ENCODE measurements around the gene PLA1A. TPM values are rescaled to one million over a fixed set of nuclear protein-coding genes. Genes with fewer than 3 reads are reported as not detected.

PLA1A gene
- total RNA-seq, 1 donor from 2014 or later: 1.1 TPM

DNA sequence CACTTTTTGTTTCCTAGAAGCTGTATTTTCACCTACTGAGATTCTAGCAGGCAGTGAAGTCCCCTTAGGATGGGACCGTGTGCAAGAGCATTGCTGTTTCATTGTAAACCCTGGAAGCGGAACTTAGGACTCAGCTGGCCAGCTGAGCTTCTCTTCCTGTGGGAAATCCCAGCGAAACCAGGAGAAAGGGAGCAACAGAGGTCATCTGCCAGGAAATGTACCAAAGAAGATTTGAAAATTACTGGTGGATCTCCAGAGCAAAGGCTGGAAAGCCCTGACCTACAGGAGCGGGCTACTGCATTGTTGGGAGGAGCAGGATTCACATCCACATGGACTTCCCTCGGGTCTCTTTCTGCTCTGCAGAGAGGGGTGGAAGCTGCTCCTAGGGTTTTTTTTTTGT lies 26.0 kb upstream of the PLA1A start:
- Mint-ChIP-seq H3K36me3 (ENCODE audit: low read depth) (no peaks in the 10 kb centered on the region), H3K9me3 (no peaks in the 10 kb centered on the region), H3K4me3 (no peak overlapping the region), H3K27ac (no peak overlapping the region), H3K27me3 (no peaks in the 10 kb centered on the region), H3K4me1 (peaks cover 9% of the 10 kb centered on the region)
- no peak for ATAC-seq (ENCODE audit: low read depth)
- POLR2A ChIA-PET: interaction anchor here (2.8 kb wide), 1 partner anchor 8 kb away, joined by 15 read pairs; the partner anchor contains the start of gene ADPRH
- TF ChIP-seq, protein P1, sequence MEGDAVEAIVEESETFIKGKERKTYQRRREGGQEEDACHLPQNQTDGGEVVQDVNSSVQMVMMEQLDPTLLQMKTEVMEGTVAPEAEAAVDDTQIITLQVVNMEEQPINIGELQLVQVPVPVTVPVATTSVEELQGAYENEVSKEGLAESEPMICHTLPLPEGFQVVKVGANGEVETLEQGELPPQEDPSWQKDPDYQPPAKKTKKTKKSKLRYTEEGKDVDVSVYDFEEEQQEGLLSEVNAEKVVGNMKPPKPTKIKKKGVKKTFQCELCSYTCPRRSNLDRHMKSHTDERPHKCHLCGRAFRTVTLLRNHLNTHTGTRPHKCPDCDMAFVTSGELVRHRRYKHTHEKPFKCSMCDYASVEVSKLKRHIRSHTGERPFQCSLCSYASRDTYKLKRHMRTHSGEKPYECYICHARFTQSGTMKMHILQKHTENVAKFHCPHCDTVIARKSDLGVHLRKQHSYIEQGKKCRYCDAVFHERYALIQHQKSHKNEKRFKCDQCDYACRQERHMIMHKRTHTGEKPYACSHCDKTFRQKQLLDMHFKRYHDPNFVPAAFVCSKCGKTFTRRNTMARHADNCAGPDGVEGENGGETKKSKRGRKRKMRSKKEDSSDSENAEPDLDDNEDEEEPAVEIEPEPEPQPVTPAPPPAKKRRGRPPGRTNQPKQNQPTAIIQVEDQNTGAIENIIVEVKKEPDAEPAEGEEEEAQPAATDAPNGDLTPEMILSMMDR (IDR thresholded peaks at IDR 0.05): no peak
- intact Hi-C loops (cut with micrococcal nuclease): loop anchor here (10.0 kb wide), 1 partner anchor 773 kb away; the partner anchor contains the start of gene LRRC58
- CTCF ChIA-PET: no interaction called here
- no peak for DNase-seq

DNA sequence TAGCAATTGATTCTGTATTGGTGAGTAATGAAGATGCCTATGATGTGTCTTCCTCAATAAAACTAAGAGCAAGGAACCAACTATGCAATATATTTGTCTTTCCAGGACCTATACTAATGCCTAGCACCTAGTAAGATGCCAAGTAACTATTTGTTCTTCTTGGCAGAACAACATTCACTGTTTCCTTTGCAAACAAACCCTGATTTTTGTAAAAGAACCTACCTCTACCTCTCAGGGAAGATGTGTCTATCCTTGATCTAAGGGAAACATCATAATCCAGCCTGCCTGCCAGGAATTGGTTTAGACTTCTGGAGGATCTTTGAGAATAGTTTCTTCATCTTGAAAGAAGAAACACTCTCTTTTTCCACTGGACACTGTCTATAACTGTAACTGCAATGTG lies 22.2 kb upstream of the PLA1A start:
- DNase-seq (no peak), ATAC-seq (ENCODE audit: low read depth) (no peak)
- no peaks in the 10 kb centered on the region for H3K27me3 Mint-ChIP-seq
- CTCF ChIA-PET: no interaction called here
- no peak overlapping the region for H3K27ac Mint-ChIP-seq
- H3K4me3 Mint-ChIP-seq: no peak overlapping the region
- TF ChIP-seq, protein P1 (IDR thresholded peaks at IDR 0.05): no peak
- intact Hi-C loops (cut with micrococcal nuclease): loop anchor here (10.0 kb wide), 1 partner anchor 769 kb away; the partner anchor contains the start of gene LRRC58
- H3K4me1 Mint-ChIP-seq: peaks cover 18% of the 10 kb centered on the region
- no peaks in the 10 kb centered on the region for H3K9me3 Mint-ChIP-seq
- POLR2A ChIA-PET: no interaction called here
- peaks cover 4% of the 10 kb centered on the region for H3K36me3 Mint-ChIP-seq (ENCODE audit: low read depth)

DNA sequence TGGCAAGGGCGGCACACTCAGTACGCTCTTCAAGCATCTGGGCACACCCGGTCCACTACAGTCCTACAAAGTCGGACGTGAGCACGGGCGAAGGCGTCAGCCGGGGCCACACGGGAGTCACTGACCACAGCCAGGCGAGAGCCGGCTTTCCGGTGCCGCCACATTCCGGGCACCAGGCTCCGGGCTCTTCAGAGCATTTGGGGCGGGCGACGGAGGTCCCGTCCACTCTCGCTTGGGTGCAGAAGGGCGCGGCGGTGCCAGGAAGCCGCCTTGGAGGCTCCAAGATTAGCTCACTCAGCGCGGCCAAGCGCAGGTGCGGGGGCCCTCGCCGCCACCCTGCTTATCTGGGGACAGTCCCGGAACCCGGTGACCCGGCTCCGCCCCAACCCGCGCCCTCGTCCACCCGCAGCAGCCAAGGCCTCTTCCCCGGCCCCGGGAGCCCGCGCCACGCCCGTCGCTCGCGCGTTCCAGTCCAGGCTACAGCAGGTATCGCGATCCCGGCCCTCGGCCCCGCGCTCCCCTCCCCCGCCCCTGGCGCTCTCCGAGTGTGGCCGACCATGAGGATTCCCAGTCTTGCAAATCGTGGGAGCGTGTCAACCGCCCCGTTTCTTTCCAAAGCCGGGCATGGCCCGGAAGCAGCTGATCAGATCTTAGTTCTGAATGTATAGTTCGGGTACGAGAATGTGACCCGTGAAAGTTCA lies 18.2 kb upstream of the PLA1A start, which contains the start of gene ADPRH:
TSS of gene ADPRH (plus strand) at position 127 of the 701 bp plus-strand sequence. CDS start 2,678 bp downstream, outside the sequence.
- CTCF ChIA-PET: interaction anchor here (1.2 to 2.2 kb wide), 4 partner anchors 17 to 100 kb away, joined by 3 to 12 read pairs (median 4); partner anchors contain the start of gene CD80
- Mint-ChIP-seq H3K4me1 (peaks cover 37% of the 10 kb centered on the region), H3K27me3 (no peaks in the 10 kb centered on the region), H3K27ac (peak within 1 kb of the TSS; percentile 99), H3K36me3 (ENCODE audit: low read depth) (peaks cover 14% of the 10 kb centered on the region), H3K4me3 (peak within 1 kb of the TSS; percentile 97), H3K9me3 (no peaks in the 10 kb centered on the region)
- intact Hi-C loops (cut with micrococcal nuclease): loop anchor here (1.0 to 10.0 kb wide), 8 partner anchors 9 to 765 kb away; partner anchors contain the start of genes COX17, LRRC58, PLA1A and TIMMDC1
- POLR2A ChIA-PET: interaction anchor here (0.6 to 4.8 kb wide), 27 partner anchors 9 to 516 kb away, joined by 3 to 44 read pairs (median 6); partner anchors contain the start of genes B4GALT4, CD80, COX17 and TIMMDC1
- ATAC-seq (ENCODE audit: low read depth) (peak; percentile 76), DNase-seq (peak; percentile 76)
- TF ChIP-seq, protein P1 (IDR thresholded peaks at IDR 0.05): no peak

DNA sequence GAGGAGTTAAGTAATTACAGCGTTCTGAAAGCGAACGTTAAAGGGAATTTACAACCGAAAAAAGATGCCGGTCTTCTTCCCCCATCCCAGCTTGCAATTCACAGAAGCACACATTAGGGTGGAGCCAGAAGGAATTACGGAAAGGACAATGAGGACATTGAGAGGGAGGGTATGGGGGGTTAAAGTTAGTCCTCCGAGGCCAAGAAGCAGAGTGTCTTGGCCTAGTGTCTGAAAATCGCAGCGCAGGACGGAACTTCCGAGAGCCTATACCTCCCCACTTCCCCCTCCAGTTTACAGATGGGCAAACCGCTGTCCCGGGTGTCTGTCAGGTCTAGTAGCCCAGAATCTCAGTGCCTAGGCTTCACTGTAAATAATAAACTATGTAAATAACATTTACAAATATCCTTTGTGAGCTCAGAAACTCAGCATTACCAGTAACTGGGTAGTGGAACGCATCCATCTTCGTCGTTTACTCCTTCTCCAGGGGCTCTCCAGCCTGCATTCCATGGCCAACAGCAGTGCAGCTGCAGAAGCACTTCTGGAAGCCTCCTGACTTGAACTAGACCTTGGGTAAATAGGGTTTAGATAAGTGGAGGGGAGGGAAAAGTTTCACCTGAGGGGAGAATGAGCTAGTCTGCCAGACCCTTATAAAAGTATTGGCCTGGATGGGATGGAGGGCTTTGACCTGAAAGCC lies 17.5 kb upstream of the PLA1A start:
- CTCF ChIA-PET: interaction anchor here (0.7 to 2.0 kb wide), 6 partner anchors 18 to 840 kb away, joined by 3 to 12 read pairs (median 3); partner anchors contain the start of gene CD80
- H3K27me3 Mint-ChIP-seq: no peaks in the 10 kb centered on the region
- POLR2A ChIA-PET: interaction anchor here (0.6 to 4.8 kb wide), 28 partner anchors 8 to 515 kb away, joined by 3 to 44 read pairs (median 6); partner anchors contain the start of genes B4GALT4, CD80, COX17 and TIMMDC1
- no peaks in the 10 kb centered on the region for H3K9me3 Mint-ChIP-seq
- peaks cover 21% of the 10 kb centered on the region for H3K36me3 Mint-ChIP-seq (ENCODE audit: low read depth)
- DNase-seq (peak; percentile 42), ATAC-seq (ENCODE audit: low read depth) (peak; percentile 76)
- peak overlapping the region; percentile 97 for H3K4me3 Mint-ChIP-seq
- H3K4me1 Mint-ChIP-seq: peaks cover 37% of the 10 kb centered on the region
- intact Hi-C loops (cut with micrococcal nuclease): loop anchor here (1.0 kb wide), 5 partner anchors 10 to 97 kb away; partner anchors contain the start of genes COX17 and TIMMDC1
- TF ChIP-seq, protein P1 (IDR thresholded peaks at IDR 0.05): no peak
- H3K27ac Mint-ChIP-seq: peak overlapping the region; percentile 99
